A549 (cell line): ENCODE results near the gene ATP5ME. TPM values are rescaled to one million over a fixed set of nuclear protein-coding genes. Genes with fewer than 3 reads are reported as not detected.

ENCODE experiments used
- ATAC-seq, 2 experiments: fragments of 200-7000 bp in 1 of 2; fragments of >200 bp in 1 of 2; cut with Nextera tagmentation in 1 of 2; cut with Tn5 transposase in 1 of 2; 3 replicates each; pipeline versions ENCODE4 v1.8.0 to v1.9.1; 2018 to 2020; ENCODE audit warnings: mild to moderate bottlenecking in 1 of 2, moderate library complexity in 1 of 2
- CTCF ChIA-PET: fragments of 300-600 bp; sonication (Branson Sonifier 250); formaldehyde crosslinking; extraction: SDS; loops from one replicate; lab custom pipeline; 2021; ENCODE audit warnings: antibody characterized with exemption, inconsistent platforms; lab: Yijun Ruan, JAX
- POLR2A ChIA-PET: fragments of 350-600 bp; formaldehyde crosslinking; extraction: SDS; loops from one replicate; lab custom pipeline; 2021; ENCODE audit warnings: antibody characterized with exemption, inconsistent platforms; lab: Yijun Ruan, JAX
- DNase-seq, 2 experiments: peaks; one replicate each; pipeline versions ENCODE4 v3.0.0 to v3.0.0-alpha.2; 2011 to 2016; ENCODE audit warnings: low read depth in 1 of 2, low spot score in 1 of 2
- FAIRE-seq: peaks from 2 replicates; lab custom pipeline; 2011; peaks lifted over from hg19 to GRCh38; lab: Jason Lieb, UNC
- H3K27ac ChIP-seq, 2 experiments: fragments of >200 bp; sonication (Bioruptor Twin); formaldehyde crosslinking; 3 replicates each; pipeline ENCODE4 v1.5.1; 2016 to 2017
- H3K4me1 ChIP-seq: fragments of >200 bp; sonication (Bioruptor Twin); formaldehyde crosslinking; 3 replicates; pipeline ENCODE4 v1.6.1; 2016
- H3K4me2 ChIP-seq: fragments of >200 bp; sonication (Bioruptor Twin); formaldehyde crosslinking; 3 replicates; pipeline ENCODE4 v1.6.1; 2016
- H3K4me3 ChIP-seq: fragments of >200 bp; sonication (Bioruptor Twin); formaldehyde crosslinking; 3 replicates; pipeline ENCODE4 v1.5.1; 2016
- H3K9me3 ChIP-seq: fragments of >200 bp; sonication (Bioruptor Twin); formaldehyde crosslinking; 3 replicates; pipeline ENCODE4 v1.6.1; 2016
- CHD4 ChIP-seq: fragments of 200-600 bp; sonication (generic); IDR thresholded peaks from 2 replicates; pipeline ENCODE4 v1.6.1; 2016; ENCODE audit warnings: antibody characterized with exemption, mild to moderate bottlenecking, borderline replicate concordance
- EHMT2 ChIP-seq: fragments of 200-600 bp; sonication (generic); IDR thresholded peaks from 2 replicates; pipeline ENCODE4 v1.6.1; 2016; ENCODE audit warnings: antibody characterized with exemption, low read depth, mild to moderate bottlenecking, moderate library complexity
- ESRRA ChIP-seq: fragments of 150-350 bp; IDR thresholded peaks from 2 replicates; pipeline ENCODE4 v1.6.1; 2014; ENCODE audit warnings: mild to moderate bottlenecking, low read length, borderline replicate concordance
- FOSL2 ChIP-seq, 2 experiments: fragments of 450-650 bp in 1 of 2; fragments of >200 bp in 1 of 2; sonication (Bioruptor Twin) in 1 of 2; formaldehyde crosslinking; IDR thresholded peaks; 2 replicates each; pipeline versions ENCODE4 v1.5.0 to v1.6.1; 2016 to 2020; ENCODE audit warnings: mild to moderate bottlenecking in 1 of 2, moderate library complexity in 1 of 2
- GATA3 ChIP-seq: IDR thresholded peaks from 2 replicates; pipeline ENCODE4 v1.6.1; 2012; ENCODE audit warnings: borderline replicate concordance
- HEYL ChIP-seq: fragments of 250-450 bp; sonication (Bioruptor Pico); IDR thresholded peaks from 2 replicates; pipeline ENCODE4 v1.8.0; 2021; ENCODE audit warnings: mild to moderate bottlenecking, moderate library complexity
- HOXB13 ChIP-seq: fragments of 250-450 bp; sonication (Bioruptor Pico); IDR thresholded peaks from 2 replicates; pipeline ENCODE4 v1.5.0; 2020; ENCODE audit warnings: low read depth, mild to moderate bottlenecking, moderate library complexity
- MAZ ChIP-seq: fragments of 150-350 bp; IDR thresholded peaks from 2 replicates; pipeline ENCODE4 v1.6.1; 2014; ENCODE audit warnings: antibody characterized with exemption, low read depth, low read length, borderline replicate concordance
- MYC ChIP-seq: IDR thresholded peaks from 2 replicates; pipeline ENCODE4 v1.6.1; 2012; ENCODE audit warnings: mild to moderate bottlenecking, inconsistent platforms, low read length, improper control_type of control experiment, borderline replicate concordance
- NPAS2 ChIP-seq: fragments of 250-450 bp; sonication (Bioruptor Pico); IDR thresholded peaks from 2 replicates; pipeline ENCODE4 v1.8.0; 2022; ENCODE audit warnings: mild to moderate bottlenecking, moderate library complexity, borderline replicate concordance
- RCOR1 ChIP-seq: fragments of 150-350 bp; IDR thresholded peaks from 2 replicates; pipeline ENCODE4 v1.6.1; 2014; ENCODE audit warnings: antibody characterized with exemption, low read length, low read depth
- TP53 ChIP-seq: fragments of 250-450 bp; sonication (Bioruptor Pico); IDR thresholded peaks from 2 replicates; pipeline ENCODE4 v1.5.0; 2021; ENCODE audit warnings: mild to moderate bottlenecking, moderate library complexity
- ZC3H11A ChIP-seq: fragments of 450-650 bp; IDR thresholded peaks from 2 replicates; pipeline ENCODE4 v1.6.1; 2014; ENCODE audit warnings: antibody characterized with exemption, mild to moderate bottlenecking
- ZSCAN20 ChIP-seq: fragments of 250-450 bp; sonication (Bioruptor Pico); IDR thresholded peaks from 2 replicates; pipeline ENCODE4 v1.8.0; 2022; ENCODE audit warnings: mild to moderate bottlenecking, moderate library complexity
- WGBS: methylation state at CpG from one replicate; pipeline ENCODE4 v1.1.6; 2017; ENCODE audit errors: missing lambda C conversion rate; 5-methylcytosine and 5-hydroxymethylcytosine counted together
- polyA plus RNA-seq, 4 experiments: library from polyadenylated mRNA; depleted of rRNA in 3 of 4; stranded (reverse); fragments of >200 nt; fragmentation: RNase III in 1 of 4; extraction: RNeasy Plus Mini Kit Qiagen cat#74134 plus additional on column Dnase treatment in 1 of 4; gene quantifications; 2 replicates in 3 of 4; 3 replicates in 1 of 4; pipeline ENCODE4 v1.2.3, GENCODE V29; 2011 to 2017
- TF ChIP-seq, protein P1 (sequence below): IDR thresholded peaks from 2 replicates; pipeline ENCODE4 v1.6.1; 2012
- TF ChIP-seq, protein P2 (sequence below): IDR thresholded peaks from 2 replicates; pipeline ENCODE4 v1.6.1; 2012; ENCODE audit warnings: low read depth, borderline replicate concordance
- TF ChIP-seq, protein P3 (sequence below): fragments of 150-350 bp; IDR thresholded peaks from 2 replicates; pipeline ENCODE4 v1.6.1; 2014; ENCODE audit warnings: low read depth, mild to moderate bottlenecking, low read length

ATP5ME gene
- polyA plus RNA-seq, 2 of the 4 experiments (the other 2 are of a cell fraction), result 198 to 659 TPM

DNA sequence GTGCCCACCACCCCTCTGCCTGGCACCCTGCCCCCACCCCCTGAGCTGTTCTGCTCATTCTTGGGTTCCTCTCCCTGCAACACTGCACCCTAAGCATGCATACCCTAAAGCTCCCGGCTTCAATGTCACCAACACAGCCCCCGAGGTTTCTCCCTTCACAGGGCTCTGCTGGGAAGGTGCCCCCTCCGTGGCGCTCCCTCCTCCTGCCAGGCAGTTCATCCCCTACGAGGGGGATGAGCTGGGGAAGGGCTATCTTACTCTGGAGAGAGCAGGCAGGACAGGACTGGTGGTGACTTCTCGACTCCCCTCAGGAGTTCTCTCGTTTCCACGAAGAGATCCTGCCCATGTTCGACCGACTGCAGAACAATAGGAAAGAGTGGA, 6.5 kb downstream of the ATP5ME start:
- Histone ChIP-seq H3K4me1 (no peaks in the 10 kb centered on the region), H3K4me3 (no peak overlapping the region), H3K4me2 (no peak overlapping the region), H3K27ac (no peak overlapping the region), H3K9me3 (no peaks in the 10 kb centered on the region)
- ATAC-seq (peak; percentile 16 to 19; a peak in 4 of 6 replicates), DNase-seq (no peak), FAIRE-seq (no peak)
- 36% methylated on average over 8 of the region's 10 CpGs for WGBS
- TF ChIP-seq FOSL2 (IDR thresholded peaks at IDR 0.05) (no peak), FOSL2 (CRISPR knock-in tag; IDR thresholded peaks at IDR 0.05) (no peak), RCOR1 (no peak)
- POLR2A ChIA-PET, result interaction anchor here (0.6 kb wide), 1 partner anchor 170 kb away, joined by 3 read pairs; no protein-coding TSS in a partner anchor
- CTCF ChIA-PET, result no interaction called here

DNA sequence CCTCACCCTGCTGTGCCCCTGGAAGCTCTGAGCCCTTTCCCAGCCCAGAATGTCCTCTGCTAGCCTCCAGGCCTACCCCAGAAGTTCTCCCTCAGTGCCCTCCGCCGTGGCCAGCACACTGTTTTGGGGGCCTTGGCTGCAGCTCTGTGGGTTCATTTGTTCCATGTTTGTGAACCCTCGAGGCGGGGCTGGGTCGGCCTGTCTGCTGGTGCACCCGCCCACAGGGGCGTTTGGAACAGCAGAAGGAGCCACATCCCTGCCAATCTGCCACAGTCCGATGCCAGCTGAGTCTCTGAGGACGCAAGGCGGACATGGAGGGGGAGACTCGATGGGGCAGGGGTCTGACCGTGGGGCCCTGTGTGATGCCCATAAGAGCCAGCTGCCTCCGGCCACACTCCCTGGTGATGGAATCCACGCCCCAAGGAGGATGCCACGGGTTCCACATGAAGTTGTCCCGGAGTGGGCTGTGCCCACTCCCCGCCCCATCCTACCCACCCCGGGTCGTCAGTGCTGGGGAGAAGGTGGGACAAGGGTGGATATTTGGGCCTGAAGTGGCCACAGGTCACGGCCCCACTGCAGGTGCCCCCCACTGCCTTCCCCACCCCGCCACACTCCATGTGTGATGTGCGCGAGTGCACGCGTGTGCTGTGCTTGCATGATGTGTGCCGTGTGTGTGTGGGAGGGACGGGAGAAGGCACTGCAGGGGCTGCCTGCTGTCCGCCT, 7.1 kb downstream of the ATP5ME start:
- WGBS, result 67% methylated on average over 3 of the region's 28 CpGs
- no peak overlapping the region for H3K4me2 ChIP-seq
- ATAC-seq (peak in 1 of 2 experiments; percentile 8; a peak in 2 of 6 replicates), FAIRE-seq (no peak), DNase-seq (no peak)
- H3K27ac ChIP-seq, result no peak overlapping the region
- POLR2A ChIA-PET, result no interaction called here
- H3K4me1 ChIP-seq, result no peaks in the 10 kb centered on the region
- CTCF ChIA-PET, result no interaction called here
- no peak overlapping the region for H3K4me3 ChIP-seq
- TF ChIP-seq, protein P1, sequence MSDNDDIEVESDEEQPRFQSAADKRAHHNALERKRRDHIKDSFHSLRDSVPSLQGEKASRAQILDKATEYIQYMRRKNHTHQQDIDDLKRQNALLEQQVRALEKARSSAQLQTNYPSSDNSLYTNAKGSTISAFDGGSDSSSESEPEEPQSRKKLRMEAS, result no peak
- H3K9me3 ChIP-seq, result no peaks in the 10 kb centered on the region

DNA sequence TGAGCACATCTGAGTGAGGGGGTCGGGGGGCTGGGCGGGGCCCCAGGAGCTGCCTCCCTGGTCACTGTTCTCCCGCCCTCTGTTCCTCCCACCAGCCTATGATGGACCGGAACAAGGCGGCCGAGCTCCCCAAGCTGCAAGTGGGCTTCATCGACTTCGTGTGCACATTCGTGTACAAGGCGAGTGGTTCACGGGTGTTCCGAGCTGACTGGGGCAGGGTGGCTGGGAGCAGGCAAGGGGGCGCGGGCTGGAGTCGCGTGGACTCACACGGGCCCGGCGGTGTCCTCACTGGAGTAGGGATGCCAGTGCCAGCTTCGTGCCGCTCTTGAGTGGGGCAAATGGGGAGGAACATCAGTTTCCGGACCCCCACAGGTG, 7.7 kb downstream of the ATP5ME start:
- peak in 1 of 2 experiments; percentile 10; a peak in 2 of 6 replicates for ATAC-seq
- H3K27ac ChIP-seq, result no peak overlapping the region
- CTCF ChIA-PET, result no interaction called here
- no peak for TF ChIP-seq ZC3H11A
- TF ChIP-seq EHMT2, result no peak
- no peak for TF ChIP-seq HEYL (CRISPR knock-in tag)
- TF ChIP-seq, protein P2, sequence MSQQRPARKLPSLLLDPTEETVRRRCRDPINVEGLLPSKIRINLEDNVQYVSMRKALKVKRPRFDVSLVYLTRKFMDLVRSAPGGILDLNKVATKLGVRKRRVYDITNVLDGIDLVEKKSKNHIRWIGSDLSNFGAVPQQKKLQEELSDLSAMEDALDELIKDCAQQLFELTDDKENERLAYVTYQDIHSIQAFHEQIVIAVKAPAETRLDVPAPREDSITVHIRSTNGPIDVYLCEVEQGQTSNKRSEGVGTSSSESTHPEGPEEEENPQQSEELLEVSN, result no peak
- TF ChIP-seq CHD4, result no peak
- TF ChIP-seq, protein P3, sequence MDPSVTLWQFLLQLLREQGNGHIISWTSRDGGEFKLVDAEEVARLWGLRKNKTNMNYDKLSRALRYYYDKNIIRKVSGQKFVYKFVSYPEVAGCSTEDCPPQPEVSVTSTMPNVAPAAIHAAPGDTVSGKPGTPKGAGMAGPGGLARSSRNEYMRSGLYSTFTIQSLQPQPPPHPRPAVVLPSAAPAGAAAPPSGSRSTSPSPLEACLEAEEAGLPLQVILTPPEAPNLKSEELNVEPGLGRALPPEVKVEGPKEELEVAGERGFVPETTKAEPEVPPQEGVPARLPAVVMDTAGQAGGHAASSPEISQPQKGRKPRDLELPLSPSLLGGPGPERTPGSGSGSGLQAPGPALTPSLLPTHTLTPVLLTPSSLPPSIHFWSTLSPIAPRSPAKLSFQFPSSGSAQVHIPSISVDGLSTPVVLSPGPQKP, result no peak
- no peak for TF ChIP-seq NPAS2 (CRISPR knock-in tag)
- TF ChIP-seq HOXB13, result no peak
- TF ChIP-seq, all 56 proteins: peak for 0
- no peak for DNase-seq
- H3K4me1 ChIP-seq, result no peaks in the 10 kb centered on the region
- no peak overlapping the region for H3K4me2 ChIP-seq
- FAIRE-seq, result no peak
- POLR2A ChIA-PET, result no interaction called here
- WGBS, result 82% methylated on average over 6 of the region's 22 CpGs
- H3K4me3 ChIP-seq, result no peak overlapping the region
- H3K9me3 ChIP-seq, result no peaks in the 10 kb centered on the region

DNA sequence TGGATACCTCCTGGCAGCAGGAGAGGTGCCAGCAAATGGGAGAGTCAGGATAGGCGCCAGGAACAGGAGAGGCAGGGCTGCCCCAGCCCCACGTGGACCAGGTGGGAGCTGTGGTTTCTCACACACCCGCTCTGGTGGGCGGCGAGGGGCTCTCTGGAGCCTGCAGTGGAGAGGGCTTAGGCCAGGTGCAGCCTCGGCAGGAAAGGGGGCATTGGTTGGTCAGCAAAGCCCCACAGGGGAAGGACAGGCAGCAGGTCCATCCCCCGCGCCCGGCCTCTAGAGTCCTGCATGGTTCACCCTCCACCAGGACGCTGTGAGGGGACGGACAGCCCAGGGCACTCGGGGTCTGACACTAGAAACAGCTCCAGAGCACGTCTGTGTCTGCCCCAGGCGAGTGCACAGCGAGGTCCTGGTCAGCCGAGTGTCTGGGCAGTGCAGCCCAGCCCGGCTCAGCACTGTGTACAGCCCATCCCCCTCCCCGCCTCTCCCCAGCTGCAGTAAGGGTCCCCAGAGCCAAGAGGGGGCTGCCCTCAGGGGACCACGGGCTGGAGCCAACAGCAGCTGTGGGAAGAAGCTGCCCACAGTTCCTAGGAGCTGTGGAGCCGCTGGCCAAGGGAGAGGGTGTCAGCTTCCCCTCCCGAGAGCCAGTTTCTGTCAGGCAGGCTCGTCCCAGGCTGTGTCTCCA, 8.2 kb downstream of the ATP5ME start:
- no peak overlapping the region for H3K4me2 ChIP-seq

More for the DNA sequence above, 8.2 kb downstream of the ATP5ME start:
- H3K4me3 ChIP-seq, result no peak overlapping the region
- ATAC-seq (peak; percentile 53 to 54; a peak in 5 of 6 replicates), DNase-seq (no peak), FAIRE-seq (no peak)
- CTCF ChIA-PET, result no interaction called here
- H3K9me3 ChIP-seq, result no peaks in the 10 kb centered on the region
- POLR2A ChIA-PET, result no interaction called here
- WGBS, result 52% methylated on average over 3 of the region's 22 CpGs
- H3K27ac ChIP-seq, result no peak overlapping the region
- no peak for TF ChIP-seq MAZ
- TF ChIP-seq GATA3, result no peak
- TF ChIP-seq TP53 (CRISPR knock-in tag), result no peak
- no peak for TF ChIP-seq ESRRA
- TF ChIP-seq MYC, result no peak
- no peak for TF ChIP-seq ZSCAN20 (CRISPR knock-in tag)
- no peaks in the 10 kb centered on the region for H3K4me1 ChIP-seq
